Erythroblast (primary cell): ENCODE data around the gene IARS2.

Source experiments
- GATA1 ChIP-seq: IDR thresholded peaks from 2 replicates; pipeline ENCODE4 v1.6.1; 2011; ENCODE audit warnings: low read depth, mild to moderate bottlenecking, control low read depth, low read length, moderate library complexity
- POLR2A ChIP-seq: IDR thresholded peaks from 2 replicates; pipeline ENCODE4 v1.6.1; 2011; ENCODE audit warnings: mild to moderate bottlenecking, low read length

GRCh38 chr1:220127076-220127475, 33.1 kb downstream of the IARS2 start:
- TF ChIP-seq POLR2A (no peak), GATA1 (no peak)
